CD4-positive, alpha-beta T cell treated with Interleukin-17A for 1 hour (primary cell): ENCODE measurements around the gene FAM217A.

Source experiments
- DNase-seq: peaks from one replicate; pipeline ENCODE4 v3.0.0-alpha.2; 2020

Gene FAM217A

GRCh38 chr6:4084444-4085331, 5.8 kb upstream of the FAM217A start:
- DNase-seq: no peak

- no peak for DNase-seq
Measured at GRCh38 chr6:4074478-4075235, 4.3 kb downstream of the FAM217A start.

- no peak for DNase-seq
Measured at GRCh38 chr6:4071330-4071729, 7.6 kb downstream of the FAM217A start.

GRCh38 chr6:4069199-4069598, 9.7 kb downstream of the FAM217A start:
- DNase-seq: no peak

DNA sequence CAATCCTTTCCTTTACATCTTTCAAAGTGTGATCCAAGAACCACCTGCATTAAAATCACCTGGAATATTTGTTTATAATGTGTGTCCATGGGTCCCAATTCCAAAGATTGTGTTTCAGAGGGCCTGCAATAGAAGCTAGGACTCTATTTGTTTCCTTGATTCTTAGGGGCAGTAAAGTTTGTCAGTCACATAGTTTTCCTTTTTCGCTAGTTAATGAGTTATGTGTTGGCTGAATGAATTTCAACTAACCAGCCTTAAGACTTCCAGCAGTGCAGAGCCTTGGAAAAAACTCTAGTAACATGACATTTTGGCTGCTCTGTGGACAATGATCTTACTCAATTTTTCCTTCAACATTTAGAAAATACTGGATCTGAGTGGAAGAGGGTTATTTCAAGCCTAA, 11.3 kb downstream of the FAM217A start:
- no peak for DNase-seq

DNA sequence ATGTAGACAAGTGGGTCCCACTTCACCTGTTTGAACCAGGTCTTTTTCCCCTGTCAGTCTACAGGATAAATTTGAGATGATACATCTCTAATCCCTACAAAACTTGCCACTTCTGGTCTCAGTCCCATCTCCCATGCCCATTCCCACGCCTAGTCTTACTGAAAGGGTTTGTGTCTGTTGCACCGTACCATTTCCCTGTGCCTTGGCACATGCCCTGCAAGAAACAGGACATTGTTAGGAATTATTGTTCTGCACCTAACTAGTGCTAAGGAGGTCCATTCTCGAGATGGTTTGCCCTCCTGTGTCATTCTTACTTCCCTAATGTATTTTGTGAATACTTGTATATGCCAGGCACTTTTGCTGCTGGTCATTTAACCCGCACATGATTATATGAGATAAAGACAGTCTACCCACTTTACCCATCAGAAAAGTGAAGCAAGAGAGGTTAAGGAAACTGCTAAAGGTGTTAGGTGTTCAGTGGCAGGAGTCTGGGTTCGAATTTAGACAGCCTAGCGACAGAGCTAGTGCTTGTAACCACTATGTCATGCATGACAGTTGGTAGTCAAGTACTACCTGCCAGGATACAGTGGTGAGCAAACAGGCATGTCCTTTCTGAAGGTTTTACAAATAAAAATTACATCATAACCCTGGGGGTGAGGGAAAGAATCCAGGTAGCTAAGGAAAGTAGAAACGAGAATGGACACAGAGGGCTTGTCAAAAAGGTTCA, 12.7 kb downstream of the FAM217A start:
- no peak for DNase-seq

- peak; percentile 45 for DNase-seq
Measured at GRCh38 chr6:4059115-4059777, 19.7 kb downstream of the FAM217A start.

- DNase-seq: no peak
Measured at GRCh38 chr6:4057036-4057435, 21.9 kb downstream of the FAM217A start.

DNA sequence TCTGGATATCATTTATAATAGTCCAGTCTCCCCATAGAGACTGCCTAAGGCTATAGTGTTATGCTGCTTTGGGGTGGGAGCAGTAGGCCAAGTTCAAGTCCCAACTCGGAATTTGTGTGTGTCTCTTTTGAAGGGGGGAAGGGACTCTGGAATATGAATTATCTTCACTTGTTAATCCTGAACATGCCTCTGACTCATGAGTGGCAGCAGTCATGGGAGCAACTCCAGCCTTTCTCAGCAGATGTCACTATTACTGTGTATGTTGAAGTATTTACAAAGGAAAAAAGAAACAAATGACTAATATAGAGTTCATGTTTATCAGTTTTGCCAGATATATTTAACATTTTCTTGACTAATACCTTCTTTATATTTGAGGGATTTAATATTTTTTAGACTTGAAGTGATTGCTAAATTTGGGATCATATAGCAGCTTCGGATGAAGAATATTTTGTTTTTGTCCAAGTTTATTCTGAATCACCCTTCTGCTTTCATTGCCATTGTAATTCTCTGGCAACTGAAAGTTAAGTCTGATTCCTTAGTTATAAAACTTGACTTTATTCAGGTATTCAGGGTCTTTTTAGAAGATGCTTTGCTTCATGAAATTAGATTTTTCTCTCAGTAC, 23.4 kb downstream of the FAM217A start:
- DNase-seq: peak; percentile 27

DNA sequence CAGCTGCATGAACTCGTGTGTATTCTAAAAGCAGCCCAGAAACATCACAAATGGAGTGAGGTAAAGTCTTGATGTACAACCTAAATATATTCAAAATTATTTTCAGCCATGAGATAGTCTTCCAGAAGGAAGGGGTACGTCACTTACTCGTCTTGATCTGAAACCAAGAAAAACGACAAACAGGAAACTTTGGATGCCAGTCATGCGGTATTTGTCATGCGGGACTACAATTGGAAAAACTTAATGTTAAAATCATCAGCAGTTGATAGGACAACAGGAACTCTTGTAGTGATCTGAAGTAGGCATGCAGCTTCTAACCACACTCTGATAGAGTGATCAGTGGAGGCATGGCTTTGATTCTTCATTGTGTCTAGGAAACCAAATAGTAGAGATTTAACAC, 29.7 kb downstream of the FAM217A start:
- DNase-seq: no peak

- DNase-seq: no peak
Measured at GRCh38 chr6:4041480-4041879, 37.5 kb downstream of the FAM217A start.

GRCh38 chr6:4039348-4039747, 39.6 kb downstream of the FAM217A start:
- no peak for DNase-seq

DNA sequence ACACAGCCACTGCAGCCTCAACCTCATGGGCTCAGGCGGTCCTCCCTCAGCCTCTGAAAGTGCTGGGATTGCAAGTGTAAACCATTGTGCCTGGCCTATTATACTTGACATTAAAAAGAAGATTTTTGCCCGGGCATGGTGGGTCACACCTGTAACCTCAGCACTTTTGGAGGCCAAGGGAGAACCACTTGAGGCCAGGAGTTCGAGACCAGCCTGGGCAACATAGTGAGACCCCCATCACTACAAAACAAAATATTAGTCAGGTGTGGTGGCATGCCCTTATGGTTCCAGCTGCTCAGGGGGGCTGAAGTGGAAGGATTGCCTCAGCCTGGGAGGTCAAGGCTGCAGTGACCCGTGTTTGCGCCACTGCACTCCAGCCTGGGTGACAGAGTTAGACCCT, 42.4 kb downstream of the FAM217A start:
- DNase-seq: no peak

GRCh38 chr6:4032475-4032874, 46.5 kb downstream of the FAM217A start:
- no peak for DNase-seq

- no peak for DNase-seq
Measured at GRCh38 chr6:4031442-4031841, 47.5 kb downstream of the FAM217A start.

DNA sequence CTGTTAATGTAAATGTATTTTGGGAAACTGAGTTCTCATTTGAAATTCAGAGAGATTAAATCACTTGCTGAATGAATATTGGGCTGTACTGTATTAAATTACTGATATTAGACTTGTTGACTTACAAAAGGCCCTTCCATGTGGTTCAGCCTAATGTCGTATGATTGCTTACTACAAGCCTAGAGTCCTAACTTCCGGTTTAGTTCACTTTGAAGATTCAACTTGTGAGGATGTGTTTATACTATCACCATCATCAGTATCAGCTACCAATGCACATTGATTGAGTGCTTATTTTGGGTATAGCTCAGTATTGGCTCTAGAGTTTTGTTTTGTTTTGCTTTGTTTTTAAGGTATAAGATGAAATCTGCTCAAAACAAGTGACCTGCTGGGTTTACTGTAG, 48.3 kb downstream of the FAM217A start:
- DNase-seq: peak; percentile 57

DNA sequence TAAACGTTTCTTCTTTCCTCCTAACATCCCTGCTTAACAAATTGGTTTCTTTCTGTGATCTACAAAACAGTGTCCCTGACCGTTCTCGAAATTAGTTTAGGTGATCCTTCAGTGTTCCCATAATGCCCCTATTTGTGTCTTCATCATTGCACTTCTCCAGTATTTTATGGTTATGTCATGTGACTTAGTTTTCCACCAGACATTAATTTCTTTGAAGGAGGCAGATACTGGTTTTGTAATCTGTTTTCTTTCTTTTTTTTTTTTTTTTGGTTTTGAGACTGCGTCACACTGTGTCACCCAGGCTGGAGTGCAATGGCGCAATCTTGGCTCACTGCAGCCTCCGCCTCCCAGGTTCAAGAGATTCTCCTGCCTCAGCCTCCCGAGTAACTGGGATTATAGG, 49.2 kb downstream of the FAM217A start:
- no peak for DNase-seq

DNA sequence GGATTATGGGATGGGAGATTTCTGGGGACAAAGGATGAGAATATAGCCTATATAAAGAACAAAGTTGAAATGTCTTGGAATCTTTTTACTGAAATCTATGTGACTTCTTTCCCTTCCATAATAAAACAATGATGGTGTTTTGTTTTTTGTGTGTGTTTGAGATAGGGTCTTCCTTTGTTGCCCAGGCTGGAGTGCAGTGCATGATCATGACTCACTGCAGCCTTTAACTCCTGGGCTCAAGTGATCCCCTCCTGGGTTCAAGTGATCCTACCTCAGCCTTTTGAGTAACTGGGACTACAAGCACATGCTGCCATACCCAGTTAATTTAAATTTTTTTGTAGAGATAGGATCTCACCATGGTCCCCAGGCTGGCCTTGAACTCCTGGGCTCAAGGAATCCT, 50.9 kb downstream of the FAM217A start:
- no peak for DNase-seq

DNA sequence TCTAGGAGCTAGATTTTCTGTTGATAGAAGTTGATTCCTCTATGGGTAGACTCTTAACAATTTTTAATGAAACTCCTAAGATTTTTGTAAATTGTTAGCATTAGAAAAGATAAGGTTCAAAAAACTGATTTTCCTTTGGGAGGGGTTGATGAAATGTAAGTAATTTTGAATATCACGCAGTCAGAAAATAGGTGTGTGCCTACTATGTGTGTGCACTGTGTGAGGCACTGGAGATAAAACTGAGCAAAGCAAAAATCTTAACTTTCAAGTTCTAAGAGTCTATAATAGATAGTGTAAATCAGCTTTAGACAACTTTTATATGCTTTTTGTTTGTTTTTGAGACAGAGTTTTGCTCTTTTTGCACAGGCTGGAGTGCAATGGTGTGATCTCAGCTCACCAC, 53.3 kb downstream of the FAM217A start:
- DNase-seq: no peak

DNA sequence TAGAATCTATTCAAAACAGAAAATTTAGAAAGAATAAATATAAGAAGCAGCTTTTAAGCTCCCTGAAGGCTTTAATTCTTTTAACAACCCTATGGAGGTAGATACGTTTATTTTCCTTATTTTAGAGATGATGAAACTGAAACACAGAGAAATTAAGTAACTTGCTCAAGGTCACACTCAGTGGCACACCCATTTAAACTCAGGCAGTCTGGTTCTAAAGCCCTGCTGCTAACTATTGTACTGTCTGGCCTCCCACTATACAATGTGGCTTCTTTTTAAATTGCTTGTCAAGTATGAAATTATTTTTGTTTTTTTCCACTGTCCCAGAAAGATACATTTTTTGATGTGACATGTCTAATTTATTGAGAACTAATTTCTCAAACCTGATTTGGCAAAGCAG, 55.7 kb downstream of the FAM217A start:
- DNase-seq: no peak

GRCh38 chr6:4021854-4022695, 56.9 kb downstream of the FAM217A start:
- peak; percentile 51 for DNase-seq
